Large intestine (tissue), 12 donors: ENCODE measurements around the gene SIK1. TPM values are rescaled to one million over a fixed set of nuclear protein-coding genes. Genes with fewer than 3 reads are reported as not detected.
"Not testable (repeated sequence)": the region's sequence is repeated elsewhere in the genome, so short reads cannot be mapped to it uniquely, and the experiment has no call there.

ENCODE experiments used
- DNase-seq, 2 donors: peaks; one replicate each; pipeline versions ENCODE4 v3.0.0 to v3.0.0-alpha.2; 2013
- H3K27ac ChIP-seq: one replicate; pipeline ENCODE4 v1.5.1; 2013; ENCODE audit warnings: low read length
- H3K27me3 ChIP-seq: 2 replicates; pipeline ENCODE4 v1.6.1; 2013; ENCODE audit warnings: low read length; ENCODE audit not compliant: control insufficient read depth, insufficient read depth
- H3K36me3 ChIP-seq: 2 replicates; pipeline ENCODE4 v1.6.1; 2013; ENCODE audit warnings: low read length; ENCODE audit not compliant: control insufficient read depth, insufficient read depth
- H3K4me1 ChIP-seq: one replicate; pipeline ENCODE4 v1.6.1; 2013; ENCODE audit warnings: low read length; ENCODE audit not compliant: control insufficient read depth, insufficient read depth
- H3K4me3 ChIP-seq: one replicate; pipeline ENCODE4 v1.5.1; 2013; ENCODE audit warnings: low read length
- H3K9me3 ChIP-seq: one replicate; pipeline ENCODE4 v1.6.1; 2013; ENCODE audit warnings: mild to moderate bottlenecking, low read depth, low read length, moderate library complexity; ENCODE audit not compliant: control insufficient read depth
- WGBS: methylation state at CpG from one replicate; pipeline ENCODE4 v1.1.5; 2013; ENCODE audit warnings: low lambda C conversion rate; ENCODE audit not compliant: insufficient coverage; 5-methylcytosine and 5-hydroxymethylcytosine counted together
- long read RNA-seq, 11 donors: transcript quantifications; one replicate each; lab custom pipeline, GENCODE V29; 2026
- polyA plus RNA-seq: library from polyadenylated mRNA; unstranded; fragments of 120-200 nt; gene quantifications from one replicate; pipeline ENCODE4 v1.2.1, GENCODE V29; 2013

SIK1 gene
- 6.3 TPM for polyA plus RNA-seq
- long read RNA-seq, donor 1: 0 reads
- long read RNA-seq, donor 2, full-length matches to known transcripts: 1 of 1 reads
- long read RNA-seq, donor 2, partial matches to known transcripts: 0 of 1 reads
- long read RNA-seq, donor 2, other reads (novel, unspliced or antisense): 0 of 1 reads
- long read RNA-seq, donor 3: 0 reads
- long read RNA-seq, donor 4: 0 reads
- long read RNA-seq, donor 5: 0 reads
- long read RNA-seq, donor 6: 0 reads
- long read RNA-seq, donor 7: 0 reads
- long read RNA-seq, donor 8: 0 reads
- long read RNA-seq, donor 9: 0 reads
- long read RNA-seq, donor 10: 0 reads
- long read RNA-seq, donor 11: 0 reads

- WGBS: no CpG with 5 or more reads among the region's 120 CpGs
These were observed at the start of gene SIK1 for GRCh38 chr21:43426404-43427241. TSS of gene SIK1 (minus strand) at chr21:43427131. CDS start at chr21:43426178, 953 bp downstream.

GRCh38 chr21:43471597-43472242, 44.8 kb upstream of the SIK1 start:
- not testable (repeated sequence) for H3K9me3 ChIP-seq, H3K27ac ChIP-seq
- WGBS: no CpG with 5 or more reads among the region's 16 CpGs

More at GRCh38 chr21:43426404-43427241, at the start of gene SIK1:
- not testable (repeated sequence) for DNase-seq, H3K4me1 ChIP-seq, H3K9me3 ChIP-seq, H3K4me3 ChIP-seq, H3K27ac ChIP-seq, H3K27me3 ChIP-seq, H3K36me3 ChIP-seq

GRCh38 chr21:43469719-43470458, 43.0 kb upstream of the SIK1 start:
- H3K27ac ChIP-seq, H3K4me1 ChIP-seq, H3K27me3 ChIP-seq, H3K4me3 ChIP-seq, H3K9me3 ChIP-seq, DNase-seq, H3K36me3 ChIP-seq: not testable (repeated sequence)
- no CpG with 5 or more reads among the region's 31 CpGs for WGBS

More at GRCh38 chr21:43471597-43472242, 44.8 kb upstream of the SIK1 start:
- DNase-seq, H3K4me1 ChIP-seq, H3K36me3 ChIP-seq, H3K4me3 ChIP-seq, H3K27me3 ChIP-seq: not testable (repeated sequence)

- Histone ChIP-seq H3K4me3 (no peak overlapping the region), H3K27me3 (no peaks in the 10 kb centered on the region), H3K4me1 (no peaks in the 10 kb centered on the region), H3K27ac (no peak overlapping the region), H3K36me3 (no peaks in the 10 kb centered on the region), H3K9me3 (no peaks in the 10 kb centered on the region)
- WGBS: no CpG with 5 or more reads among the region's 1 CpG
- no peak for DNase-seq
These were observed 40.9 kb upstream of the SIK1 start for GRCh38 chr21:43467785-43468184.

GRCh38 chr21:43465159-43465558, 38.2 kb upstream of the SIK1 start:
- H3K4me1 ChIP-seq, H3K27ac ChIP-seq, H3K9me3 ChIP-seq, DNase-seq, H3K27me3 ChIP-seq, H3K4me3 ChIP-seq, H3K36me3 ChIP-seq: not testable (repeated sequence)
- WGBS: no CpG with 5 or more reads among the region's 5 CpGs

GRCh38 chr21:43463498-43464261, 36.7 kb upstream of the SIK1 start:
- not testable (repeated sequence) for H3K27me3 ChIP-seq, H3K36me3 ChIP-seq, H3K4me1 ChIP-seq, H3K4me3 ChIP-seq, H3K9me3 ChIP-seq, H3K27ac ChIP-seq, DNase-seq
- WGBS: no CpG with 5 or more reads among the region's 20 CpGs

- H3K27ac ChIP-seq, H3K4me1 ChIP-seq, DNase-seq, H3K9me3 ChIP-seq, H3K36me3 ChIP-seq, H3K27me3 ChIP-seq, H3K4me3 ChIP-seq: not testable (repeated sequence)
- no CpG with 5 or more reads among the region's 17 CpGs for WGBS
These were observed 36.0 kb upstream of the SIK1 start for GRCh38 chr21:43462932-43463331.

- H3K36me3 ChIP-seq, H3K27ac ChIP-seq, H3K9me3 ChIP-seq, DNase-seq, H3K27me3 ChIP-seq, H3K4me1 ChIP-seq, H3K4me3 ChIP-seq: not testable (repeated sequence)
- WGBS: no CpG with 5 or more reads among the region's 13 CpGs
These were observed 33.5 kb upstream of the SIK1 start for GRCh38 chr21:43460475-43460874.

GRCh38 chr21:43458995-43459394, 32.1 kb upstream of the SIK1 start:
- WGBS: no CpG with 5 or more reads among the region's 12 CpGs
- not testable (repeated sequence) for H3K4me1 ChIP-seq, H3K27me3 ChIP-seq, H3K27ac ChIP-seq, H3K4me3 ChIP-seq, H3K9me3 ChIP-seq, DNase-seq, H3K36me3 ChIP-seq
